Measurements from ENCODE around the gene CAPN5.
A peak's percentile ranks its signal among the peaks of the same experiment; 100 is the strongest.

Gene CAPN5

DNA sequence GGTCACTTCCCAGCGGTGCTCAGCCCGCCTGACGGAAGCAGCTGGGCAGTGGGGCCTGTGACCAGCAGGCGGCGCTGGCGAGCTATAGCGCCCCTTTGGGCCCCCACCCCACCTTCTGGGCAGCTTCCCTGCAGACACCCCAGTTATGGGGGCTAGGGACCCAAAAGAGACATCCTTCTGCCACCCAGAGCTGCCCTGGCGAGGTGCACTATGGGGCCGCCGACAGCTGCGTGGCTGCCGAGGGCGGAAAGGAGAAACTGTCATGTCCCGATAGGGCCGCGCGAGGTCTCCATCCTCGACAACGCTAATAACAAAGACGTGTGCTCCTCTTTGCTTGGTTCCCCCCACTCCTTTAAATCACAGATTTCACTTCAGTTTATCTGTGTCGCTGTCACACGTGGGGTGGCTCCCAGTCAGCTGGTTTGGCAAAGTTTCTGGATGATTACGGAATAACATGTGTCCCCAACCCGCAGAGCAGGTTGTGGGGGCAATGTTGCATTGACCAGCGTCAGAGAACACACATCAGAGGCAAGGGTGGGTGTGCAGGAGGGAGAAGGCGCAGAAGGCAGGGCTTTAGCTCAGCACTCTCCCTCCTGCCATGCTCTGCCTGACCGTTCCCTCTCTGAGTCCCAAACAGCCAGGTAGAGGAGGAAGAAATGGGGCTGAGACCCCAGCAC is 60.6 kb downstream of the CAPN5 start:
- Histone ChIP-seq H3K27ac (ENCODE audit: low read depth, low read length) (no peak overlapping the region), H3K9ac (ENCODE audit: low read depth in 1 of 2, low read length in 2 of 2) (peak overlapping the region; percentile 66 to 70)

DNA sequence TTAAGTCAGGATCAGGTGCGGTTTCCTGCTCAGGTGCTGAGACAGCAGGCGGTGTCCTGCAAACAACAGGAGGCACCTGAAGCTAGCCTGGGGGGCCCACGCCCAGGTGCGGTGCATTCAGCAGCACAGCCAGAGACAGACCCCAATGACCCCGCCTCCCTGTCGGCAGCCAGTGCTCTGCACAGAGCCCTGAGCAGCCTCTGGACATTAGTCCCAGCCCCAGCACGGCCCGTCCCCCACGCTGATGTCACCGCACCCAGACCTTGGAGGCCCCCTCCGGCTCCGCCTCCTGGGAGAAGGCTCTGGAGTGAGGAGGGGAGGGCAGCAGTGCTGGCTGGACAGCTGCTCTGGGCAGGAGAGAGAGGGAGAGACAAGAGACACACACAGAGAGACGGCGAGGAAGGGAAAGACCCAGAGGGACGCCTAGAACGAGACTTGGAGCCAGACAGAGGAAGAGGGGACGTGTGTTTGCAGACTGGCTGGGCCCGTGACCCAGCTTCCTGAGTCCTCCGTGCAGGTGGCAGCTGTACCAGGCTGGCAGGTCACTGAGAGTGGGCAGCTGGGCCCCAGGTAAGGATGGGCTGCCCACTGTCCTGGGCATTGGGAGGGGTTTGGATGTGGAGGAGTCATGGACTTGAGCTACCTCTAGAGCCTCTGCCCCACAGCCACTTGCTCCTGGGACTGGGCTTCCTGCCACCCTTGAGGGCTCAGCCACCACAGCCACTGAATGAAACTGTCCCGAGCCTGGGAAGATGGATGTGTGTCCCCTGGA is 61.3 kb downstream of the CAPN5 start, which contains the start of gene MYO7A:
Gene MYO7A (plus strand): TSS at position 327 of the 772 bp plus-strand sequence. CDS start 2,389 bp downstream, outside the sequence.
- peak within 1 kb of the TSS; percentile 71 to 73 for H3K4me3 ChIP-seq (ENCODE audit: low read depth in 1 of 2, low read length in 2 of 2)
- peak within 1 kb of the TSS; percentile 66 to 70 for H3K9ac ChIP-seq (ENCODE audit: low read depth in 1 of 2, low read length in 2 of 2)
- peaks cover 23 to 28% of the 10 kb centered on the region in 2 donors for H3K4me1 ChIP-seq (ENCODE audit: control insufficient read depth in 1 of 2, insufficient read depth in 2 of 2, low read length in 2 of 2)
- peaks cover 9 to 19% of the 10 kb centered on the region in 2 donors for H3K36me3 ChIP-seq (ENCODE audit: control insufficient read depth in 1 of 2, insufficient read depth in 2 of 2, low read length in 2 of 2)
- H3K27ac ChIP-seq (ENCODE audit: low read depth, low read length) = no peak within 1 kb of the TSS
- H3K9me3 ChIP-seq (ENCODE audit: control insufficient read depth in 1 of 2, low read length in 2 of 2) = no peaks in the 10 kb centered on the region
- H3K27me3 ChIP-seq (ENCODE audit: control insufficient read depth in 1 of 2, insufficient read depth in 2 of 2, low read length in 2 of 2) = no peaks in the 10 kb centered on the region

More for the DNA sequence above, 60.6 kb downstream of the CAPN5 start:
- peak overlapping the region; percentile 71 to 73 for H3K4me3 ChIP-seq (ENCODE audit: low read depth in 1 of 2, low read length in 2 of 2)
- H3K9me3 ChIP-seq (ENCODE audit: control insufficient read depth in 1 of 2, low read length in 2 of 2) = no peaks in the 10 kb centered on the region
- H3K27me3 ChIP-seq (ENCODE audit: control insufficient read depth in 1 of 2, insufficient read depth in 2 of 2, low read length in 2 of 2) = no peaks in the 10 kb centered on the region
- H3K4me1 ChIP-seq (ENCODE audit: control insufficient read depth in 1 of 2, insufficient read depth in 2 of 2, low read length in 2 of 2) = peaks cover 23 to 28% of the 10 kb centered on the region in 2 donors
- H3K36me3 ChIP-seq (ENCODE audit: control insufficient read depth in 1 of 2, insufficient read depth in 2 of 2, low read length in 2 of 2) = peaks cover 14 to 27% of the 10 kb centered on the region in 2 donors

DNA sequence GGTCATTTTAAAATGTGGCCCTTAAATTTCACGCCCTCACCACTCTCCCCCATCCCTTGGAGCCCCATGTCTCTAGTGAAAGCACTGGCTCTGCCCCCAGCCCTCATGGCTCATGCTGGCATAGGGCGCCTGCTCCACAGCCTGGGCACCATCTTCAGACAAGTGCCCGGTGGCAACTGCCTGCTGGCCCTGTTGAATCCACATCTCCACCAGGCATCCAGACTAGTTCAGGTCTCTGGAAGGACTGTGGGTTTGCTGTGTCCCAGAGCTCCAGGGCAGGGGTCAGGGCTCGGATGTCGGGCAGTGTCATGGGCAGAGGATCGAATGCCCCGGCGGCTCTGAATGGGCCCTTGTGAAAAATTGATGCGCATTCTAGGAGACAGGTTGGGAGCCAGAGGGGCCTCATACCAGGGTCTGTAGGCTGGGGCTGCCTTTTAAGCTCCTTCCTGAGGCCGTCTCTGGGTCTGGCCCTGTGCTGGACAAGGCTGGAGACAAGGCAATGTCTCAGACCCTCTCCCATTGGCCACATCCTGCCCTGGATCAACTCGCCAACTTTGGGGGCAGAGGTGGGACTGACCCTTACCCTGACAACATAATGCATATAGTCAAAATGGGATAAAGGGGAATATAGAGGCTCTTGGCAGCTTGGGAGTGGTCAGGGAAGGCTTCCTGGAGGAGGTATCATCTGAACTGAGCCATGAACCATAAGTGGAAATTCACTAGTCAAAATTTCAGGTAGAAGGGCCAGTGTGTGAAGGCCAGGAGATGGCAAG is 62.5 kb downstream of the CAPN5 start:
- Histone ChIP-seq H3K36me3 (ENCODE audit: control insufficient read depth in 1 of 2, insufficient read depth in 2 of 2, low read length in 2 of 2) (peaks cover 5 to 8% of the 10 kb centered on the region in 2 donors), H3K9ac (ENCODE audit: low read depth in 1 of 2, low read length in 2 of 2) (no peak overlapping the region), H3K9me3 (ENCODE audit: control insufficient read depth in 1 of 2, low read length in 2 of 2) (no peaks in the 10 kb centered on the region), H3K4me1 (ENCODE audit: control insufficient read depth in 1 of 2, insufficient read depth in 2 of 2, low read length in 2 of 2) (peaks cover 23 to 28% of the 10 kb centered on the region in 2 donors), H3K4me3 (ENCODE audit: low read depth in 1 of 2, low read length in 2 of 2) (no peak overlapping the region), H3K27me3 (ENCODE audit: control insufficient read depth in 1 of 2, insufficient read depth in 2 of 2, low read length in 2 of 2) (no peaks in the 10 kb centered on the region), H3K27ac (ENCODE audit: low read depth, low read length) (no peak overlapping the region)

DNA sequence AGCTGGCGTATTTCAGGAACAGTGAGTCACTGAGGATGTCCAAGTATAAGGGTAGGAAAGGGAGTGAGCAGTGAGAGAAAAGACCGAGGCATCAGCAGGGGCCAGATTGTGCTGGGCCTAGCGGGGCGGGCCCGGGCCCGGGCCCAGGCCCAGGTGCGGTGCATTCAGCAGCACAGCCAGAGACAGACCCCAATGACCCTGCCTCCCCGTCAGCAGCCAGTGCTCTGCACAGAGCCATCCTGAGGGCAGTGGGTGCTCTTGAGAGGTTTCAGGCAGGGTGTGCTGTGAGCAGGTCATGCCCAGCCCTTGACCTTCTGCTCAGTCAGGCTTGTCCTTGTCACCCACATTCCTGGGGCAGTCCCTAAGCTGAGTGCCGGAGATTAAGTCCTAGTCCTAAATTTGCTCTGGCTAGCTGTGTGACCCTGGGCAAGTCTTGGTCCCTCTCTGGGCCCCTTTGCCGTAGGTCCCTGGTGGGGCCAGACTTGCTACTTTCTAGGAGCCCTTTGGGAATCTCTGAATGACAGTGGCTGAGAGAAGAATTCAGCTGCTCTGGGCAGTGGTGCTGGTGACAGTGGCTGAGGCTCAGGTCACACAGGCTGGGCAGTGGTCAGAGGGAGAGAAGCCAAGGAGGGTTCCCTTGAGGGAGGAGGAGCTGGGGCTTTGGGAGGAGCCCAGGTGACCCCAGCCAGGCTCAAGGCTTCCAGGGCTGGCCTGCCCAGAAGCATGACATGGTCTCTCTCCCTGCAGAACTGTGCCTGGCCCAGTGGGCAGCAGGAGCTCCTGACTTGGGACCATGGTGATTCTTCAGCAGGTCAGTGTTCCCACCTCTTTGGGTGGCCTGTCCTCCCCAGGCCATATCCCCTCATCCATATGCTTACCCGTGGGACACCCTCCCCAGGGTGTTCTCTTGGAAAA is 63.3 kb downstream of the CAPN5 start:
- Histone ChIP-seq H3K9ac (ENCODE audit: low read depth in 1 of 2, low read length in 2 of 2) (no peak overlapping the region), H3K9me3 (ENCODE audit: control insufficient read depth in 1 of 2, low read length in 2 of 2) (no peaks in the 10 kb centered on the region), H3K36me3 (ENCODE audit: control insufficient read depth in 1 of 2, insufficient read depth in 2 of 2, low read length in 2 of 2) (peaks cover 0 to 2% of the 10 kb centered on the region in 2 donors), H3K4me1 (ENCODE audit: control insufficient read depth in 1 of 2, insufficient read depth in 2 of 2, low read length in 2 of 2) (peaks cover 23 to 28% of the 10 kb centered on the region in 2 donors), H3K4me3 (ENCODE audit: low read depth in 1 of 2, low read length in 2 of 2) (no peak overlapping the region), H3K27ac (ENCODE audit: low read depth, low read length) (no peak overlapping the region), H3K27me3 (ENCODE audit: control insufficient read depth in 1 of 2, insufficient read depth in 2 of 2, low read length in 2 of 2) (no peaks in the 10 kb centered on the region)

DNA sequence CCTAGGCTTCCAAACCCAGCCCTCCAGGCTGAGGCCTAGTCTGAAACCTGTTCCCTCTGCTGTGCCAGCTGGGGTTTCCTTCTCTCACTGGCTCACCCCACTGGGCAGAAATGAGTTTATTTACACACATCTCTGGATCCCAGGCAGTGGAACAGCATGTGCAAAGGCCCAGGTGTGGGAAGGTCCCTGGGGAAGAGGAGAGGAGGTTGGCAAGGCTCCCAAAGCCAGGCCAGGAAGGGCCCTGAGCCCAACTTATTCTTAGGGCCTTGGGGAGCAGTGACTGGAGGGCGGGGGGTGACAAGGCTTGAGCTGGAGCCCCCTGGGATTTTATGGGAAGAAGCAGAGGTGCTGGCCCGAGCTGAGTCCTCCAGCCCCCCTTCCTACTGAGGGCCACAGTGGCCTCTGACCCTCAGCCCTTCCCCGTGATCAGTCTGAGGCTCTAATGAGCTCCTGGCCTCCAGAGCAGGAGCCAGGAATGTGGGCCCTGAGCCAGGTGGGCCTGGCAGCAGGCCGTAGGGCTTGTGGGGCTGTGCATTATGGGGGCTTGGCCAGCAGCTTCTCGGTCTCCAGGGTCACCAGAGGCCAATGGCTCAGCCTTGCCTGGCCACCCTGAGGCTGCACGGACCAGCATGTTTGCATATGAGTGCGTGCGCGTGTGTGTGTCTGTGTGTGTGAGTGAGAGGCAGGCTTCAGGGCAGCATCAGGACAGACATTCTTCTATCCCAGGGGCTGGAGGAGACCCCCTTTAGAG is 64.2 kb downstream of the CAPN5 start:
- no peaks in the 10 kb centered on the region for H3K36me3 ChIP-seq (ENCODE audit: control insufficient read depth in 1 of 2, insufficient read depth in 2 of 2, low read length in 2 of 2)
- no peak overlapping the region for H3K9ac ChIP-seq (ENCODE audit: low read depth in 1 of 2, low read length in 2 of 2)
- no peak overlapping the region for H3K27ac ChIP-seq (ENCODE audit: low read depth, low read length)
- peaks cover 23 to 28% of the 10 kb centered on the region in 2 donors for H3K4me1 ChIP-seq (ENCODE audit: control insufficient read depth in 1 of 2, insufficient read depth in 2 of 2, low read length in 2 of 2)
- H3K9me3 ChIP-seq (ENCODE audit: control insufficient read depth in 1 of 2, low read length in 2 of 2) = no peaks in the 10 kb centered on the region
- no peak overlapping the region for H3K4me3 ChIP-seq (ENCODE audit: low read depth in 1 of 2, low read length in 2 of 2)
- no peaks in the 10 kb centered on the region for H3K27me3 ChIP-seq (ENCODE audit: control insufficient read depth in 1 of 2, insufficient read depth in 2 of 2, low read length in 2 of 2)

DNA sequence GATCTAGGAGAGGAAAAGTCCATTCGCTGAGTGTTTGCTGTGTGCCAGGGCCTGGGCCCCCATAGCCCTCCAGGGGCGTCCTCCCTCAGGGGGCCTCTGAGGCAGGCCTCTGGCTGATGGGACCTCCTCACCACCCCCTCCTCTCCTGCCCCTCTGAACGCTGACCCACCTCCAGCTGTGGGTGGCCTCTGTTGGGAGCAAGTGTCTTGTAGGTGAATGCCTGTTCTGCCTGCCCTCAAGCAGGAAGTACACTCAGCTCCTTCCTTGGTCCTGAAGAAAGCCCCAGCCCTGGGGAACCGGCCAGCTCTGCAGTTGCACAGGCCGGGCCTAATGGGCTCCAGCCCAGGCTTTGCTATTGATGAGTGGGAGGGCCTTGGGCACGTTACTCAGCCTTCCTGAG is 64.8 kb downstream of the CAPN5 start:
- Histone ChIP-seq H3K27ac (ENCODE audit: low read depth, low read length) (no peak overlapping the region), H3K4me1 (ENCODE audit: control insufficient read depth in 1 of 2, insufficient read depth in 2 of 2, low read length in 2 of 2) (peaks cover 23 to 24% of the 10 kb centered on the region in 2 donors), H3K27me3 (ENCODE audit: control insufficient read depth in 1 of 2, insufficient read depth in 2 of 2, low read length in 2 of 2) (no peaks in the 10 kb centered on the region), H3K9ac (ENCODE audit: low read depth in 1 of 2, low read length in 2 of 2) (no peak overlapping the region), H3K9me3 (ENCODE audit: control insufficient read depth in 1 of 2, low read length in 2 of 2) (no peaks in the 10 kb centered on the region), H3K4me3 (ENCODE audit: low read depth in 1 of 2, low read length in 2 of 2) (no peak overlapping the region), H3K36me3 (ENCODE audit: control insufficient read depth in 1 of 2, insufficient read depth in 2 of 2, low read length in 2 of 2) (no peaks in the 10 kb centered on the region)

DNA sequence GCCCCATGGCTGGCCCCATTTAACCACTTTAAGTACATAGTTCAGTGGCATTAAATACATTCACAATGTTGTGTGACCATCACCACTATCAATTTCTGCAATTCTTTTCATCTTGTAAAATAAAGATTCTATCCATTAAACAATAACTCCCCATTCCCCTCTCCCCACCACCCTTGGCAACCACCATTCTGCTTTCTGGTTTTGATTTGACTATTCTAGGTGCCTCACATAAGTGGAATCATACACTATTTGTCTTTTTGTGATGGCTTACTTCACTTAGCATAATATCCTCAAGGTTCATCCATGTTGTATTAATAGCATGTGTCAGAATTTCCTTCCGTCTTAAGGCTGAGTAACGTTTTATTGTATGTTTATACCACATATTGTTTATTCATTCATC is 68.3 kb downstream of the CAPN5 start:
- no peaks in the 10 kb centered on the region for H3K36me3 ChIP-seq (ENCODE audit: control insufficient read depth in 1 of 2, insufficient read depth in 2 of 2, low read length in 2 of 2)
- no peaks in the 10 kb centered on the region for H3K9me3 ChIP-seq (ENCODE audit: control insufficient read depth in 1 of 2, low read length in 2 of 2)
- H3K4me1 ChIP-seq (ENCODE audit: control insufficient read depth in 1 of 2, insufficient read depth in 2 of 2, low read length in 2 of 2) = peaks cover 8 to 17% of the 10 kb centered on the region in 2 donors
- H3K27me3 ChIP-seq (ENCODE audit: control insufficient read depth in 1 of 2, insufficient read depth in 2 of 2, low read length in 2 of 2) = no peaks in the 10 kb centered on the region
- H3K4me3 ChIP-seq (ENCODE audit: low read depth in 1 of 2, low read length in 2 of 2) = no peak overlapping the region
- H3K9ac ChIP-seq (ENCODE audit: low read depth in 1 of 2, low read length in 2 of 2) = no peak overlapping the region
- H3K27ac ChIP-seq (ENCODE audit: low read depth, low read length) = no peak overlapping the region

DNA sequence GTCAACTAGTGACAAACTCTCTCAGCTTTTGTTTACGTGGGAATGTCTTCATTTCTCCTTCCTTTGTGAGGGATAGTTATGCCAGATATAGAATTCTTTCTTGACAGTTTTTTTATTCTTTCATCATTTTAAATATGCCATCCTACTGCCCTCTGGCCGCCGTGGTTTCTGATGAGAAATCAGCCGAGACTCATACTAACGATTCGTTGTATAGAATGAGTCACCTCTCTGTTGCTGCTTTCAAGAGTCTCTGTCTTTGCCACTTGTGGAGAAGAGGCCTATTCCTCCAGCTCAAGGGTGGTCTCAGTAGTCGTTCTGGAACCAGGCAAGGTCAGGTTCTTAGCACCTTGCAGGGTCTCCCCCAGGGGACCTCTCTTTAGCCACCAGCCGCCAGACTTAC is 69.3 kb downstream of the CAPN5 start:
- no peaks in the 10 kb centered on the region for H3K9me3 ChIP-seq (ENCODE audit: control insufficient read depth in 1 of 2, low read length in 2 of 2)
- H3K4me1 ChIP-seq (ENCODE audit: control insufficient read depth in 1 of 2, insufficient read depth in 2 of 2, low read length in 2 of 2) = peaks cover 5 to 23% of the 10 kb centered on the region in 2 donors
- no peak overlapping the region for H3K9ac ChIP-seq (ENCODE audit: low read depth in 1 of 2, low read length in 2 of 2)
- no peak overlapping the region for H3K4me3 ChIP-seq (ENCODE audit: low read depth in 1 of 2, low read length in 2 of 2)
- no peak overlapping the region for H3K27ac ChIP-seq (ENCODE audit: low read depth, low read length)
- H3K27me3 ChIP-seq (ENCODE audit: control insufficient read depth in 1 of 2, insufficient read depth in 2 of 2, low read length in 2 of 2) = no peaks in the 10 kb centered on the region
- H3K36me3 ChIP-seq (ENCODE audit: control insufficient read depth in 1 of 2, insufficient read depth in 2 of 2, low read length in 2 of 2) = no peaks in the 10 kb centered on the region
